ENCODE measurements around the gene OFD1. TPM values are rescaled to one million over a fixed set of nuclear protein-coding genes. Genes with fewer than 3 reads are reported as not detected.

Gene OFD1
- total and polyA plus RNA-seq, 2 of the 8 experiments (the other 6 are each of a cell fraction or from before 2014, with no cell fraction given) = 8.0 to 23.4 TPM

- no peak overlapping the region for H2AK5ac ChIP-seq (ENCODE audit: low read depth, low read length)
- no peak overlapping the region for H3K4me3 ChIP-seq (ENCODE audit: extremely low read depth in 1 of 4, insufficient read depth in 2 of 4, low read depth in 3 of 4, low read length in 4 of 4)
- ChIA-PET POLR2A (ENCODE audit: partially characterized antibody) (interaction anchor here (1.1 kb wide), 1 partner anchor 10 kb away, joined by 3 read pairs; no protein-coding TSS in a partner anchor), CTCF (ENCODE audit: partially characterized antibody) (no interaction called here)
- H3K9me3 ChIP-seq (ENCODE audit: insufficient read depth in 2 of 2, low read depth in 1 of 2, low read length in 1 of 2) = no peaks in the 10 kb centered on the region
- no peak overlapping the region for H2BK20ac ChIP-seq (ENCODE audit: low read length)
- no peak overlapping the region for H2BK12ac ChIP-seq (ENCODE audit: low read depth, low read length)
- H3K9ac ChIP-seq (replicated peaks in 1 of 4; ENCODE audit: extremely low read depth in 1 of 4, low read depth in 3 of 4, low read length in 3 of 4) = no peak overlapping the region
- no peak overlapping the region for H4K5ac ChIP-seq (ENCODE audit: insufficient read length, low read depth, low read length)
- no peaks in the 10 kb centered on the region for H3K23me2 ChIP-seq (ENCODE audit: low read depth, low read length)
- no peak overlapping the region for H2AFZ ChIP-seq (ENCODE audit: low read length)
- H3K56ac ChIP-seq (replicated peaks; ENCODE audit: insufficient read length, low read depth, low read length) = no peak overlapping the region
- 83% methylated on average over 4 of the region's 4 CpGs; no CpG with 5 or more reads in 1 of the 2 experiments for WGBS, 2 experiments (ENCODE audit: extremely low coverage in 1 of 2, insufficient coverage in 1 of 2, insufficient read length in 1 of 2, insufficient replicate concordance in 2 of 2, low coverage in 1 of 2, low lambda C conversion rate in 2 of 2, missing lambda C conversion rate in 1 of 2)
- no peak overlapping the region for H3K4me2 ChIP-seq (ENCODE audit: insufficient read depth in 1 of 2, low read depth in 2 of 2, low read length in 2 of 2)
- H4K8ac ChIP-seq (ENCODE audit: extremely low read depth, insufficient read depth, low read length) = no peak overlapping the region
- no peak overlapping the region for H2BK15ac ChIP-seq (ENCODE audit: low read length)
- no peaks in the 10 kb centered on the region for H3K27me3 ChIP-seq (replicated peaks in 1 of 4; ENCODE audit: control insufficient read depth in 3 of 4, extremely low read depth in 1 of 4, insufficient read depth in 3 of 4, low read length in 3 of 4)
- H3K14ac ChIP-seq (ENCODE audit: insufficient read length) = no peak overlapping the region
- H2BK120ac ChIP-seq (replicated peaks; ENCODE audit: low read depth, low read length) = no peak overlapping the region
- no peak overlapping the region for H2BK5ac ChIP-seq (ENCODE audit: low read depth, low read length)
- H3K18ac ChIP-seq (ENCODE audit: extremely low read depth, low read length) = no peak overlapping the region
- peaks cover 0 to 2% of the 10 kb centered on the region in 2 experiments; a peak in 1 of 4 replicates for H3K79me2 ChIP-seq (ENCODE audit: control insufficient read depth in 1 of 2, insufficient read depth in 2 of 2, low read length in 2 of 2)
- H3K4me1 ChIP-seq (replicated peaks in 1 of 4; ENCODE audit: control insufficient read depth in 3 of 4, insufficient read depth in 4 of 4, low read length in 3 of 4) = no peaks in the 10 kb centered on the region
- H3K23ac ChIP-seq (ENCODE audit: insufficient read length) = no peak overlapping the region
- peaks cover 0 to 7% (median 0%) of the 10 kb centered on the region in 4 experiments; a peak in 3 of 8 replicates for H3K36me3 ChIP-seq (ENCODE audit: control insufficient read depth in 2 of 4, insufficient read depth in 4 of 4, low read length in 3 of 4)
- H4K20me1 ChIP-seq (replicated peaks in 1 of 2; ENCODE audit: control insufficient read depth in 1 of 2, insufficient read depth in 2 of 2, low read length in 2 of 2) = peaks cover 0 to 2% of the 10 kb centered on the region in 2 experiments
- FAIRE-seq = no peak
- H3K27ac ChIP-seq (ENCODE audit: low read depth, low read length) = no peak overlapping the region
- no peaks in the 10 kb centered on the region for H3K79me1 ChIP-seq (ENCODE audit: low read depth, low read length)
- no peak overlapping the region for H4K91ac ChIP-seq (replicated peaks; ENCODE audit: insufficient read length, low read length)
- H3K4ac ChIP-seq (replicated peaks; ENCODE audit: insufficient read length, low read depth, low read length) = no peak overlapping the region
- no peak for DNase-seq (ENCODE audit: low read depth in 1 of 2, low spot score in 2 of 2)
- TF ChIP-seq EP300 (IDR thresholded peaks at IDR 0.05; ENCODE audit: borderline replicate concordance in 1 of 2, low read depth in 2 of 2, low read length in 2 of 2) = no peak
- TF ChIP-seq, protein P1, sequence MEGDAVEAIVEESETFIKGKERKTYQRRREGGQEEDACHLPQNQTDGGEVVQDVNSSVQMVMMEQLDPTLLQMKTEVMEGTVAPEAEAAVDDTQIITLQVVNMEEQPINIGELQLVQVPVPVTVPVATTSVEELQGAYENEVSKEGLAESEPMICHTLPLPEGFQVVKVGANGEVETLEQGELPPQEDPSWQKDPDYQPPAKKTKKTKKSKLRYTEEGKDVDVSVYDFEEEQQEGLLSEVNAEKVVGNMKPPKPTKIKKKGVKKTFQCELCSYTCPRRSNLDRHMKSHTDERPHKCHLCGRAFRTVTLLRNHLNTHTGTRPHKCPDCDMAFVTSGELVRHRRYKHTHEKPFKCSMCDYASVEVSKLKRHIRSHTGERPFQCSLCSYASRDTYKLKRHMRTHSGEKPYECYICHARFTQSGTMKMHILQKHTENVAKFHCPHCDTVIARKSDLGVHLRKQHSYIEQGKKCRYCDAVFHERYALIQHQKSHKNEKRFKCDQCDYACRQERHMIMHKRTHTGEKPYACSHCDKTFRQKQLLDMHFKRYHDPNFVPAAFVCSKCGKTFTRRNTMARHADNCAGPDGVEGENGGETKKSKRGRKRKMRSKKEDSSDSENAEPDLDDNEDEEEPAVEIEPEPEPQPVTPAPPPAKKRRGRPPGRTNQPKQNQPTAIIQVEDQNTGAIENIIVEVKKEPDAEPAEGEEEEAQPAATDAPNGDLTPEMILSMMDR (IDR thresholded peaks at IDR 0.05; ENCODE audit: control extremely low read depth in 1 of 3, insufficient read depth in 1 of 3, low read depth in 1 of 3, low read length in 3 of 3) = no peak
- no peak for TF ChIP-seq EZH2 (IDR thresholded peaks at IDR 0.05; ENCODE audit: low read depth, low read length, severe bottlenecking)
- no peak for TF ChIP-seq TEAD4 (IDR thresholded peaks at IDR 0.05; ENCODE audit: low read depth, low read length)
- TF ChIP-seq EGR1 (IDR thresholded peaks at IDR 0.05; ENCODE audit: borderline replicate concordance, low read depth, low read length) = no peak
- TF ChIP-seq ASH2L (IDR thresholded peaks at IDR 0.05; ENCODE audit: low read length) = no peak
- TF ChIP-seq TAF1 (IDR thresholded peaks at IDR 0.05; ENCODE audit: low read depth, low read length) = no peak
- TF ChIP-seq KDM1A (IDR thresholded peaks at IDR 0.05; ENCODE audit: borderline replicate concordance, low read length) = no peak
- no peak for TF ChIP-seq RBBP5 (IDR thresholded peaks at IDR 0.05; ENCODE audit: borderline replicate concordance, low read depth, low read length)
- TF ChIP-seq BRCA1 (IDR thresholded peaks at IDR 0.05; ENCODE audit: low read depth, low read length) = no peak
- no peak for TF ChIP-seq CEBPB (IDR thresholded peaks at IDR 0.05; ENCODE audit: low read depth, low read length)
- no peak for TF ChIP-seq KDM5A (IDR thresholded peaks at IDR 0.05; ENCODE audit: low read length)
Observed at GRCh38 chrX:13711141-13711540, 23.4 kb upstream of the OFD1 start.

Data from H1 (cell line).